ENCODE measurements around the gene PHGDH. TPM values are rescaled to one million over a fixed set of nuclear protein-coding genes. Genes with fewer than 3 reads are reported as not detected.

Gene PHGDH
- total RNA-seq, 1 donor: 184 TPM

DNA sequence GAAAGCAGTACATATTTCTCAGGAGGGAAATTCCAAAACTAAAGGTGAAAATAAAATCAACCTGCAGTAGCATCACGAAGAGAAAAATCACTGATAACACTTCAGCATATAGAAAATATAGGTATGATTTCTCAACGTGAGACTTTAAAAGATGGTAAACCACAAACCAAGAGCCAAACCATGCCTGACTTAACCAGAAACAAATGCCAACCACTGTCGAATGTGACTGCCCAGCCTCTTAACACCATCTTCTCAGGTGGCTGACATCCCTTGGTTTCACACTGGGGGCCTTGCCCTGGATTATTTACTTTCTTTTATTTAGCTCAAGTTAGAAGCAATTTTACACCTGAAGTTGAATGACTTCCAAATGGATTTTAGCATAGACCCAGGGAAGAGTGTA, 46.9 kb downstream of the PHGDH start:
- no peaks in the 10 kb centered on the region for H3K9me3 ChIP-seq (ENCODE audit: low read depth, low read length)
- no peaks in the 10 kb centered on the region for H3K36me3 ChIP-seq (ENCODE audit: insufficient read depth, low read length)
- H3K27ac ChIP-seq (ENCODE audit: low read depth, low read length): no peak overlapping the region
- no peaks in the 10 kb centered on the region for H3K79me2 ChIP-seq (ENCODE audit: insufficient read depth, low read length)
- no peak overlapping the region for H2AFZ ChIP-seq (ENCODE audit: low read length)
- DNase-seq (ENCODE audit: insufficient read length, low spot score, missing footprints): no peak
- no peak overlapping the region for H3K4me2 ChIP-seq (ENCODE audit: insufficient read depth, low read length)
- H3K27me3 ChIP-seq (ENCODE audit: insufficient read depth, low read length): peaks cover 33% of the 10 kb centered on the region
- TF ChIP-seq, protein P1, sequence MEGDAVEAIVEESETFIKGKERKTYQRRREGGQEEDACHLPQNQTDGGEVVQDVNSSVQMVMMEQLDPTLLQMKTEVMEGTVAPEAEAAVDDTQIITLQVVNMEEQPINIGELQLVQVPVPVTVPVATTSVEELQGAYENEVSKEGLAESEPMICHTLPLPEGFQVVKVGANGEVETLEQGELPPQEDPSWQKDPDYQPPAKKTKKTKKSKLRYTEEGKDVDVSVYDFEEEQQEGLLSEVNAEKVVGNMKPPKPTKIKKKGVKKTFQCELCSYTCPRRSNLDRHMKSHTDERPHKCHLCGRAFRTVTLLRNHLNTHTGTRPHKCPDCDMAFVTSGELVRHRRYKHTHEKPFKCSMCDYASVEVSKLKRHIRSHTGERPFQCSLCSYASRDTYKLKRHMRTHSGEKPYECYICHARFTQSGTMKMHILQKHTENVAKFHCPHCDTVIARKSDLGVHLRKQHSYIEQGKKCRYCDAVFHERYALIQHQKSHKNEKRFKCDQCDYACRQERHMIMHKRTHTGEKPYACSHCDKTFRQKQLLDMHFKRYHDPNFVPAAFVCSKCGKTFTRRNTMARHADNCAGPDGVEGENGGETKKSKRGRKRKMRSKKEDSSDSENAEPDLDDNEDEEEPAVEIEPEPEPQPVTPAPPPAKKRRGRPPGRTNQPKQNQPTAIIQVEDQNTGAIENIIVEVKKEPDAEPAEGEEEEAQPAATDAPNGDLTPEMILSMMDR (IDR thresholded peaks at IDR 0.05; ENCODE audit: extremely low read depth, low read depth, low read length): no peak
- H3K4me3 ChIP-seq (ENCODE audit: insufficient read depth, low read length): no peak overlapping the region
- no peaks in the 10 kb centered on the region for H3K4me1 ChIP-seq (ENCODE audit: insufficient read depth, low read length)
- H4K20me1 ChIP-seq (ENCODE audit: insufficient read depth, low read length): no peaks in the 10 kb centered on the region

- no peak for DNase-seq (ENCODE audit: insufficient read length, low spot score, missing footprints)
Observed at GRCh38 chr1:119762409-119762808, 50.7 kb downstream of the PHGDH start.

DNA sequence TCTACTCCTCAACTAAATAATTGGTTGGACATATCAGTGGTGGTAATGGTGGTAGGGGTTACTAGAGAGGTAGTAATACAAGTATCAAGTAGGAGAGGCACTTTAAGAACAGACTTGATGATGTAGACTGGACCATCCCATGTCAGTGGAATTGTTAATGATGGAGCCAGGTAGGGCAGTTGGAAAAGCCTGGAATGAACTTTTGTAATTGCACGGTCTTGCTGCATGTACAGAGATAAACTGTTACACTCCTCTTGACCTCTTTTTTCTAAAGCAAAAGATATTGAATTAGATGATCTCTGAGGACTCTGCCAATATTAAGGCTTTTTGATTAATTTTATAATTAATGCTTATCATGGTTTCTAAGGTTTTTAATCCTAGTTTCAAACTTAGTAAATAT, 51.2 kb downstream of the PHGDH start:
- H3K79me2 ChIP-seq (ENCODE audit: insufficient read depth, low read length): no peaks in the 10 kb centered on the region
- TF ChIP-seq, protein P1 (IDR thresholded peaks at IDR 0.05; ENCODE audit: extremely low read depth, low read depth, low read length): no peak
- H3K27me3 ChIP-seq (ENCODE audit: insufficient read depth, low read length): peaks cover 30% of the 10 kb centered on the region
- H2AFZ ChIP-seq (ENCODE audit: low read length): no peak overlapping the region
- H3K36me3 ChIP-seq (ENCODE audit: insufficient read depth, low read length): no peaks in the 10 kb centered on the region
- H3K4me3 ChIP-seq (ENCODE audit: insufficient read depth, low read length): no peak overlapping the region
- H4K20me1 ChIP-seq (ENCODE audit: insufficient read depth, low read length): no peaks in the 10 kb centered on the region
- H3K27ac ChIP-seq (ENCODE audit: low read depth, low read length): no peak overlapping the region
- H3K4me1 ChIP-seq (ENCODE audit: insufficient read depth, low read length): no peaks in the 10 kb centered on the region
- DNase-seq (ENCODE audit: insufficient read length, low spot score, missing footprints): no peak
- no peak overlapping the region for H3K4me2 ChIP-seq (ENCODE audit: insufficient read depth, low read length)
- peaks cover 4% of the 10 kb centered on the region for H3K9me3 ChIP-seq (ENCODE audit: low read depth, low read length)

More at GRCh38 chr1:119762409-119762808, 50.7 kb downstream of the PHGDH start:
- H2AFZ ChIP-seq (ENCODE audit: low read length): no peak overlapping the region
- H4K20me1 ChIP-seq (ENCODE audit: insufficient read depth, low read length): no peaks in the 10 kb centered on the region
- H3K27ac ChIP-seq (ENCODE audit: low read depth, low read length): no peak overlapping the region
- no peak overlapping the region for H3K4me2 ChIP-seq (ENCODE audit: insufficient read depth, low read length)
- TF ChIP-seq, protein P1 (IDR thresholded peaks at IDR 0.05; ENCODE audit: extremely low read depth, low read depth, low read length): no peak
- H3K9me3 ChIP-seq (ENCODE audit: low read depth, low read length): peaks cover 4% of the 10 kb centered on the region
- peaks cover 30% of the 10 kb centered on the region for H3K27me3 ChIP-seq (ENCODE audit: insufficient read depth, low read length)
- H3K79me2 ChIP-seq (ENCODE audit: insufficient read depth, low read length): no peaks in the 10 kb centered on the region
- H3K4me3 ChIP-seq (ENCODE audit: insufficient read depth, low read length): no peak overlapping the region
- H3K4me1 ChIP-seq (ENCODE audit: insufficient read depth, low read length): no peaks in the 10 kb centered on the region
- no peaks in the 10 kb centered on the region for H3K36me3 ChIP-seq (ENCODE audit: insufficient read depth, low read length)

GRCh38 chr1:119764220-119764619, 52.5 kb downstream of the PHGDH start:
- H3K4me2 ChIP-seq (ENCODE audit: insufficient read depth, low read length): no peak overlapping the region
- H3K27ac ChIP-seq (ENCODE audit: low read depth, low read length): no peak overlapping the region
- H4K20me1 ChIP-seq (ENCODE audit: insufficient read depth, low read length): no peaks in the 10 kb centered on the region
- peaks cover 4% of the 10 kb centered on the region for H3K9me3 ChIP-seq (ENCODE audit: low read depth, low read length)
- no peak for DNase-seq (ENCODE audit: insufficient read length, low spot score, missing footprints)
- H2AFZ ChIP-seq (ENCODE audit: low read length): no peak overlapping the region
- TF ChIP-seq, protein P1 (IDR thresholded peaks at IDR 0.05; ENCODE audit: extremely low read depth, low read depth, low read length): no peak
- no peak overlapping the region for H3K4me3 ChIP-seq (ENCODE audit: insufficient read depth, low read length)
- peaks cover 38% of the 10 kb centered on the region for H3K27me3 ChIP-seq (ENCODE audit: insufficient read depth, low read length)
- H3K36me3 ChIP-seq (ENCODE audit: insufficient read depth, low read length): no peaks in the 10 kb centered on the region
- H3K4me1 ChIP-seq (ENCODE audit: insufficient read depth, low read length): no peaks in the 10 kb centered on the region
- no peaks in the 10 kb centered on the region for H3K79me2 ChIP-seq (ENCODE audit: insufficient read depth, low read length)

Measured in osteoblast (primary cell).